GM12872 (cell line): ENCODE measurements around the gene HTRA2.

Experiments used
- CTCF ChIP-seq: IDR thresholded peaks from 3 replicates; pipeline ENCODE4 v1.5.1; 2011; ENCODE audit warnings: low read depth, mild to moderate bottlenecking, low read length, moderate library complexity; ENCODE audit not compliant: insufficient read depth

Gene HTRA2

DNA sequence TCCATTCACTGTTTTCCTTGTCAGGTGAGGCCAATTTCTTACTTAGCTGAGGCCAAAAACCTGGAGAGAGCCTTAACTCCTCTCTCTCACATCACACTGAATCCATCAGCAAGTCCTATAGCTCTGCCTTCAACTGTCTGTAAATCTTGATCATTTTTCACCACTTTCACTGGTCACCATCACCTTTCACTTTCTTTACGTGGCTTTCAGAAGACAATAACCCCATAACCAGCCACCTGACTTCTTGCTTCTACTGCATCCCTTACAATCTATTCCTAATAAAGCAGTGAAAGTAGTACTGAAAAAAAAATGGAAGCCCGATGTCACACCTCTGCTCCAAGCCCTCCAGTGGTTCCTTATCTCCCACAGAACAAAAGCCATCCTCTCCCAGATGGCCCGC lies 16.3 kb downstream of the HTRA2 start:
- no peak for TF ChIP-seq CTCF

DNA sequence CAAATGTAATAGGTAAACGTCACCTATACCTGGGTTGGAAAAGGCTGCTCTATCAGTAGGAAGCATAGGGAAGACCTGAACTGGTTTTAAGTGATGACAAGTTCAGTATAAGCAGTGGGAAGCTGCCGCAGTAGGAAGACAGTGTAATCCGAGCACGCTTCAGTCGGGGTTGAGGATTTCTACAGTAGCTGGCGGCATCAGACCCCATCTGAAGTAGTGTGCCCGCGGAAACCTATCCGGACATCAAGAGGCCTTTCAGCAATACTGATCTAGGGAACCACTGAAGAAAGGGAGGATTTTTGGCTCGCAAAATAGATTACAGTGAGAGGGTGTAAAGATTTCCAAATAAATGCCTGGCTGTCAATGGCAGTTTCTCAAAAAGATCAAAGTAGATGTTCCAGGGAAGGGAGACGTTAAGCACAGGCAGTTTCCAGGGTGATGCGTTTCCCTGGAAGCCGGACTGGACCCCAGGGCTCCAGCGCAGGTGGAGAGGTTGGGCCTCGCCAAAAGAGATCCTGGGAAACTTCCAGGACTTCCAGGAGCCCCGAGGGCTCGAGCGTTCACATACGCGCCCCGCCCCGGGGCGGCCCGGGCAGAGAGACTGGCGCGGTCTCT lies 18.7 kb downstream of the HTRA2 start:
- no peak for TF ChIP-seq CTCF

DNA sequence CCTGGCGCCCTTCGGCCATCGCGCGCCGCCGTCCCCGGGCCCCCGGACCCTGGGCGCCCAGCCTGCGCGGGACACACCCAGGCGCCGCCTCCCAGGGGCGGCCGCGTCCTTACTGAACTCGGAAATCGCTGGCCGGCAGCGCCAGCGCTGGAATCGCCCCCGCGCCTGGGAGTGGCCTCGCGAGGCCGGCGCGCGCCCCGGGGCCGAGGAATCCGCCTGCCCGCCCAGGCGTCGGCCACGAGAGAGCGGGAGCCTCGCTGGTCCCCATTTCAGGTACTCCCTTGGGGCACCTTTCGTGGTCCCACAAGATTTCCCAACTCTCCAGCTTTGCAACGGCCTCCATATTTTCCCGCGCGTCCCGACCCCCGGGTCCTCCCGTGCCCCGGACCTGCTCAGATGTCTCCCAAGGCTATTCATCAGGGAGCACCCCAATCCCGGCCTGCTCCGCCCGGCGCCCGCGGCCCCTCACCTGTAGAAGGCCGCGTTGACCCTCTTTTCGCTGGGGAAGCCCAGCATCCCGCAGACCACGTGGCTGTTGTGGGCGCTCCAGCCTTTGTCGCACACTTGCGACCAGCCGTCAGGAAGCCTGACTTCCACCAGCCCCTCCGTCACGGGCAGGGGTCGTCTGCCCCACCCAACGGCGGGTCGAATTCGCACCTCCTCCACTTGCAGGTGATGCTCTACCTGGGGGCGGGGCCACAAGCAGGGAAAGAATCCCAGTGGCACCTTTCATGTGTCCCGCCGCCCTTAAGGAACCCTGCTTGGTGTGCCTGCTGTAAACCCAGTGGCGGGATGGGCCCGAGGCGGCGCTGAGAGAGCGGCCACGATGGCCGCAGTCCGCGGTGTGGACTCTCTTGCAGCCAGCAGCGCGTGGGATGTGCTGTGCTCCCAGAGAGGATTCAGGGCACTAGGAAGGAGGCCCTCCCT lies 19.4 kb downstream of the HTRA2 start:
- no peak for TF ChIP-seq CTCF

- TF ChIP-seq CTCF = no peak
Measured at GRCh38 chr2:74550231-74550630, 20.5 kb downstream of the HTRA2 start.

DNA sequence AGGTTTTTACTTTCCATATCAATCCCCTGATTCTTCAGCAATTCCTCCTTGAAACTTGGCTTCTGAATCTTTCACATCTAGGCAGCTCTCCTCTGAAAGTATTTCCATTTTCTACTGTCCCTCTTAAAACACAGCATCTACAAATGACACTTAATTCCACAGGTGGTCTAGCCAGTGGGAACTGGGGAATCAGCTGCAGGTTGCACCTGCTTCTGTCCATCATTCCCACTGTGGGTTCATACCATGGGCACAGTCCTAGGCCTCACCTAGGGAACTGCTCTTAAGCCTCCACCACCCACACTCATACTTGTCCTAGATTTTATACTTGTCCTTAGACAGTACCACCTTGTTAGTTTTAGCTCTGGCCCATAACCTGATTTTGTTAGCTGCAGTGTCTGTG lies 21.8 kb downstream of the HTRA2 start:
- TF ChIP-seq CTCF = no peak

DNA sequence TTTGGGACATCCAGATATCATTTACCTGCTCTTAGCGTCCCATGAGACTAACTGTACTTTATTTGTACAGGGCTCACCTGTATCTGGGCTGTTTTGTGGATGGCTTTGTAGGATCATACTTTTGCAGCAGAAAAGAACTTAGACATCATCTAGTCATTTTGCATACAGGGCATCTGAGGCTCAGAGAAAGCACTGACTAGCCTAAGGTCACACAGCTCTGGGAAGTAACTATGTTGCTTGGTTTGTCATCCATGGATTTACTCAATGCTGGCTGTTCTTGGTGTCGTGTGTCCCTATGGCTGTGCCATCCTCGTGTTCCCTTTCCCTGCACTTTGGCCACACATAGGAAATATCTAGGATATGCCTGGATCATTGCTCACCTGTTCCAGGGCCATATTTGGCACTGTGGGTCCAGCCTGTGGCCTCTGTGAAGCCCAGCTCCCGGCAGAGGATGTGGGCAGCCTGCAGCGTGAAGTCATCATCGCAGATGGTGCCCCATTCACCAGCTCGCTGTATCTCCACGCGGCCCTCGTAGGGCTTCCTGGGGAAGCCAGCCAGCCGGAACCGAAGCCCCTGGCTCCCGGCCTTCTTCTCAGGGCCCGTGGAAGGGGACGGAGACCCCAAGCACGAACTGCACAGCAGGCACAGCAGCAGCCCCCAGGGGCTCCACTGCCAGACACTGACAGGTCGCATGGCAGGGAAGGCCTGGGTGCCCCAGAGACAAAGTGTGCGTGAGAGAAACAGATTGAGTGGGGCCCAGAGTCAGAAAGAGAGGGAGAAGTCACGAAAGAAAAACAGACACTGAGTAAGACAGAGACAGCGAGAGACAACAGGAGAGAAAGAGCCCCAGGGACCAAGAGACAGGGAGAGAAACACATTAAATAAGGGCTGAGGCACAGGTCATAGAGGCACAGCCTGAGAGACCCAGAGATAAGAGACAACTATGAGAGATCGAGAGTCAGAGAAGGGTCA lies 22.5 kb downstream of the HTRA2 start:
- TF ChIP-seq CTCF = no peak
